Pancreas (tissue), 10 donors: ENCODE results near the gene SELP. TPM values are rescaled to one million over a fixed set of nuclear protein-coding genes. Genes with fewer than 3 reads are reported as not detected.

Experiments used
- ATAC-seq, 4 donors: fragments of 200-7000 bp; cut with Tn5 transposase; one replicate each; pipeline versions ENCODE4 v1.8.0 to v1.9.1; 2020; ENCODE audit warnings: mild to moderate bottlenecking in 4 of 4, moderate library complexity in 4 of 4
- DNase-seq, 6 donors: peaks; one replicate each; pipeline ENCODE4 v3.0.0-alpha.2; 2020
- FAIRE-seq: peaks from 2 replicates; lab custom pipeline; 2012; peaks lifted over from hg19 to GRCh38; lab: Jason Lieb, UNC
- H3K27ac ChIP-seq, 4 donors: fragments of 200-600 bp; sonication (generic); 1 replicate in 3 of 4; 2 replicates in 1 of 4; pipeline versions ENCODE4 v1.5.0 to v1.8.0; 2020
- H3K27me3 ChIP-seq, 4 donors: fragments of 200-600 bp; one replicate each; pipeline ENCODE4 v1.8.0; 2021
- H3K36me3 ChIP-seq, 3 donors: fragments of 200-600 bp; sonication (generic) in 1 of 3; one replicate each; pipeline versions ENCODE4 v1.5.0 to v1.8.0; 2020 to 2021
- H3K4me1 ChIP-seq, 3 donors: fragments of 200-600 bp; one replicate each; pipeline ENCODE4 v1.8.0; 2021
- H3K4me3 ChIP-seq, 4 donors: fragments of 200-600 bp; sonication (generic) in 2 of 4; one replicate each; pipeline versions ENCODE4 v1.5.0 to v1.8.0; 2020 to 2021
- H3K9me3 ChIP-seq, 4 donors: fragments of 200-600 bp; one replicate each; pipeline ENCODE4 v1.8.0; 2021
- whole genome bisulfite sequencing, 2 donors: extraction: QIAGEN DNeasy Blood & Tissue Kit; methylation state at CpG; one replicate each; pipeline ENCODE4 v1.1.7; 2013; 5-methylcytosine and 5-hydroxymethylcytosine counted together
- intact Hi-C, 3 donors: fragments of 100-400 bp; cut with DNase I; formaldehyde crosslinking; loops; one replicate each; pipeline versions ENCODE4 v1.11.1 to v1.14.2; 2022
- polyA plus RNA-seq, 2 donors: library from polyadenylated mRNA; stranded (reverse); fragments of 200-250 nt; gene quantifications; one replicate each; pipeline ENCODE4 v1.2.3, GENCODE V29; 2013
- total RNA-seq, 6 donors: library from RNA; stranded (reverse); fragmentation: NEBNext Ultra II Directional in 4 of 6; extraction: Animal tissue kit (Norgen Biotek cat#: 25700) in 4 of 6; gene quantifications; one replicate each; pipeline versions ENCODE4 v1.2.1 to v1.2.4, GENCODE V29; 2021 to 2023
- TF ChIP-seq, protein P1 (sequence below), 4 donors: fragments of 200-600 bp; sonication (generic) in 3 of 4; IDR thresholded peaks; one replicate each; pipeline versions ENCODE4 v1.5.0 to v1.8.0; 2021; ENCODE audit warnings: antibody characterized with exemption in 4 of 4
- donor health status: healthy with polysubstance abuse.
- donor health status: DM: no; HTN: no; CAD: no; lungs with moderate emphysema.
- donor health status: DM: no; HTN: no; CAD: no.
- donor health status: control.
- donor health status: control.
- donor health status: Bipolar disorder and iron deficiency.
- donor health status: DM: yes; HTN: yes; CAD: no.
- donor health status: DM: no; HTN: no; CAD: no.
- donor health status: DM: no; HTN: no; CAD: no.
- donor health status: DM: yes; HTN: yes; CAD: no.

SELP gene
- total and polyA plus RNA-seq, 8 donors, result 0.32 to 8.3 (median 1.6) TPM

DNA sequence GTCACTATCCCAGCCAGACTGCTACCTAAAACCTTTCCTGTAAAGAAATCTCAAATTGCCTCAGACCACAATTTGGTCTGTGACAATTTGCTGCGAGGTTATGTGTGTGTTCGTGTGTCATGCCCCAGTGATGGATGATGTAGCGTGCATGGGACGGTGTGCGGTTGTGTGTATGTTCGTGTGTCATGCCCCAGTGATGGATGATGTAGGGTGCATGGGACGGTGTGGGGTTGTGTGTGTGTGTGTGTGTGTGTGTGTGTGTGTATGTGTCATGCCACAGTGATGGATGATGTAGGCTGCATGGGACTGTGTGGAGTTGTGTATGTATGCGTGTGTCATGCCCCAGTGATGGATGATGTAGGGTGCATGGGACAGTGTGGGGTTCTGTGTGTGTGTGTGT lies 9.4 kb downstream of the SELP start:
- ATAC-seq, result no peak
- no peak for FAIRE-seq
- TF ChIP-seq, protein P1, sequence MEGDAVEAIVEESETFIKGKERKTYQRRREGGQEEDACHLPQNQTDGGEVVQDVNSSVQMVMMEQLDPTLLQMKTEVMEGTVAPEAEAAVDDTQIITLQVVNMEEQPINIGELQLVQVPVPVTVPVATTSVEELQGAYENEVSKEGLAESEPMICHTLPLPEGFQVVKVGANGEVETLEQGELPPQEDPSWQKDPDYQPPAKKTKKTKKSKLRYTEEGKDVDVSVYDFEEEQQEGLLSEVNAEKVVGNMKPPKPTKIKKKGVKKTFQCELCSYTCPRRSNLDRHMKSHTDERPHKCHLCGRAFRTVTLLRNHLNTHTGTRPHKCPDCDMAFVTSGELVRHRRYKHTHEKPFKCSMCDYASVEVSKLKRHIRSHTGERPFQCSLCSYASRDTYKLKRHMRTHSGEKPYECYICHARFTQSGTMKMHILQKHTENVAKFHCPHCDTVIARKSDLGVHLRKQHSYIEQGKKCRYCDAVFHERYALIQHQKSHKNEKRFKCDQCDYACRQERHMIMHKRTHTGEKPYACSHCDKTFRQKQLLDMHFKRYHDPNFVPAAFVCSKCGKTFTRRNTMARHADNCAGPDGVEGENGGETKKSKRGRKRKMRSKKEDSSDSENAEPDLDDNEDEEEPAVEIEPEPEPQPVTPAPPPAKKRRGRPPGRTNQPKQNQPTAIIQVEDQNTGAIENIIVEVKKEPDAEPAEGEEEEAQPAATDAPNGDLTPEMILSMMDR (IDR thresholded peaks at IDR 0.05), result no peak
- Histone ChIP-seq H3K9me3 (no peaks in the 10 kb centered on the region), H3K4me3 (no peak overlapping the region), H3K27ac (no peak overlapping the region), H3K36me3 (no peaks in the 10 kb centered on the region), H3K4me1 (no peaks in the 10 kb centered on the region), H3K27me3 (peaks cover 0 to 4% (median 0%) of the 10 kb centered on the region in 4 donors)
- WGBS, 2 donors, result 79 to 84% methylated on average over 8 of the region's 8 CpGs
- intact Hi-C loops, result no loop called here
- no peak for DNase-seq

DNA sequence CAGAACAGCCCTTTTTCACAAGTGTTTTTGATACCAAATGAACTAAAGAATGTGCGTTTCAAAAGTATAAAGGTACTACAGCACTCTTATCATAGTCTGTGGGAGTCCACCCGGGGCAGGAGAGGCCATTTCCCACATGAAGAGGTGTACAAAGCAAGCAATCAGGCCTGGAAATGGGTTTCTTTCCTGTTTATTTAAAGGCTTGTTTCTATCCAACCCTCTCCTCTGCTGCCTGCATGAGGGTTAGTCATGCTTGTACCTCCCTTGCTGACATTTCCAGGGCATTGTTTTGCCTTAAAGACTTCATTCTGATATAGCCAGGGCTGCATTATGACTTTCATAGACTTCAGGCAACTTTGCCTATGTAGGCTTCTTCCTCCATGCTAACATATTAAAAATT lies 11.6 kb downstream of the SELP start:
- Histone ChIP-seq H3K9me3 (no peaks in the 10 kb centered on the region), H3K27ac (no peak overlapping the region), H3K27me3 (peaks cover 0 to 2% (median 0%) of the 10 kb centered on the region in 4 donors), H3K36me3 (no peaks in the 10 kb centered on the region), H3K4me3 (no peak overlapping the region), H3K4me1 (no peaks in the 10 kb centered on the region)
- ATAC-seq, result no peak
- WGBS, 2 donors, result 47% methylated on average over 2 of the region's 2 CpGs
- TF ChIP-seq, protein P1 (IDR thresholded peaks at IDR 0.05), result no peak
- FAIRE-seq, result no peak
- intact Hi-C loops, result no loop called here
- no peak for DNase-seq

DNA sequence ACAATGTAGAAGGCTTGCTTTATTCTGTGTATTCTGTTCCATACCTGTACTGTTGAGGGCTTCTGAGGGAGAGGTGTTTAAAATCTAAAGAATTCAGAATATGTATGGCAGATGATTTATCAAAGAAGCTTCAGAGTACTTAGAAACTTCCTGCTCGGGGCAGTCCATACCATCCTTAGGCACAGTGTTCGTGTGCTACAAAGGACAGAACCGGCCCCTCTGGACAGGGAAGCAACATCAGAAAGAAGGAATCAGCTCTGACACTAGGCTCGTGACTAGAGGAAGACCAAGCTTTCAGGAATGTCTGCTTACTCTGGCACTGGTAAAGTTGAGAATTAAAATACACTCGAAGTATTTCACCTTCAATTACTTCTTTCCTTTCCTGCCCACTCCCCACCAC lies 14.1 kb downstream of the SELP start:
- Histone ChIP-seq H3K36me3 (no peaks in the 10 kb centered on the region), H3K9me3 (no peaks in the 10 kb centered on the region), H3K4me1 (no peaks in the 10 kb centered on the region), H3K27ac (no peak overlapping the region), H3K27me3 (no peaks in the 10 kb centered on the region), H3K4me3 (no peak overlapping the region)
- no peak for DNase-seq
- no peak for ATAC-seq
- TF ChIP-seq, protein P1 (IDR thresholded peaks at IDR 0.05), result no peak
- WGBS, 2 donors, result 31 to 33% methylated on average over 5 of the region's 5 CpGs
- intact Hi-C loops, result no loop called here
- FAIRE-seq, result no peak

DNA sequence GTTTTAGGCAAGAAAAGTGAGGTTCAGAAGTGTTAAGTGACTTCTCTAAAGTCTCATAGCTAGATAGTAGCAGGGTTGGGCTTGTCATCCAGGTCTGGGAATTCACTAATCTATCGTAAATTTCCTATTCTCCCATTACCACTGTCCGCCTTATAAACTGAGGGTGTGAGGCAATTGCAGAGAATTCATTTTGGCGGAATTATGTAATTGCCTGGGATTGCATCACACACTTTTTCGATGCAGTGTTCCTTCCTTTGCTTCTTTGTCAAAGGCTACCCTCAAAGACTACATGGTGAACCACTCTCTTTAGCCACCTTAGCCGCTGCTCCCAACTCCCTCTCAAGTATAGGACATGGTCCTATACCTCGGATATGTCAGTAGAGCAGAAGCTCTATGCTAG lies 19.1 kb downstream of the SELP start:
- Histone ChIP-seq H3K4me1 (no peaks in the 10 kb centered on the region), H3K36me3 (no peaks in the 10 kb centered on the region), H3K4me3 (no peak overlapping the region), H3K27me3 (no peaks in the 10 kb centered on the region), H3K9me3 (no peaks in the 10 kb centered on the region), H3K27ac (no peak overlapping the region)
- TF ChIP-seq, protein P1 (IDR thresholded peaks at IDR 0.05), result no peak
- ATAC-seq, result no peak
- WGBS, 2 donors, result 57 to 61% methylated on average over 6 of the region's 6 CpGs
- DNase-seq, result no peak
- no peak for FAIRE-seq
- intact Hi-C loops, result no loop called here

DNA sequence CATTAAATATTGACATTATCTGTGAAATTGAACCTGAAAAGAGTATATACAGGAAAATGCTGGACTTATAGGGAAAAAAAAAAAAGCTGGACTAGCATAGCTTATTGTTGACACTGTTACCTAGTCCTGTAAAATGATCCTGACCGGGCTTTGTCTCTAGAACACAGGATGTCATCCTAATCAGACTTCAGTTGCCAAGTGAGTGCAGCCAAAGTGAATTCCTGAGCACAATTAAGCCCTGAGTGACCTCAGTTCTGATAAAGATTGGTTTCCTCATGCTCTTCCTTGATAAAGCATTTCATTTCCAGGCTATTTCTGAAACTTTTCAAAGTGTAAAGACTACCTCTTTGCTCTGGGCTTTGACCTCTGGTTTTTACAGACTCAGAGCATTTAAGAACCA lies 19.8 kb downstream of the SELP start:
- intact Hi-C loops, result no loop called here
- no peaks in the 10 kb centered on the region for H3K36me3 ChIP-seq
- H3K27ac ChIP-seq, result no peak overlapping the region
- DNase-seq, result no peak
- peak in 2 of 4 donors; percentile 31 to 42 for ATAC-seq
- H3K4me3 ChIP-seq, result no peak overlapping the region
- 0 to 15% methylated on average over 1 of the region's 1 CpG for WGBS, 2 donors
- no peak for FAIRE-seq
- TF ChIP-seq, protein P1 (IDR thresholded peaks at IDR 0.05), result no peak
- no peaks in the 10 kb centered on the region for H3K27me3 ChIP-seq
- H3K4me1 ChIP-seq, result no peaks in the 10 kb centered on the region
- H3K9me3 ChIP-seq, result no peaks in the 10 kb centered on the region
